CD14-positive monocyte (primary cell): ENCODE data around the gene CHIT1. TPM values are rescaled to one million over a fixed set of nuclear protein-coding genes. Genes with fewer than 3 reads are reported as not detected.

Experiments used
- DNase-seq, 3 donors: peaks; one replicate each; pipeline ENCODE4 v3.0.0-alpha.2; 2011 to 2022
- H2AFZ ChIP-seq: 2 replicates; pipeline ENCODE4 v1.6.0; 2012; ENCODE audit warnings: mild to moderate bottlenecking, low read depth, low read length, inconsistent platforms; ENCODE audit not compliant: insufficient read depth, poor library complexity, severe bottlenecking
- H3K27ac ChIP-seq, 2 donors: 1 replicate in 1 of 2; 2 replicates in 1 of 2; pipeline ENCODE4 v1.5.1; 2012 to 2013; ENCODE audit warnings: low read length in 2 of 2, control low read depth in 1 of 2, inconsistent platforms in 1 of 2, low read depth in 1 of 2, mild to moderate bottlenecking in 1 of 2
- H3K27me3 ChIP-seq, 2 donors: one replicate each; pipeline versions ENCODE4 v1.6.0 to v1.6.1; 2011 to 2013; ENCODE audit warnings: low read length in 2 of 2; ENCODE audit not compliant: control insufficient read depth in 2 of 2, insufficient read depth in 2 of 2
- H3K36me3 ChIP-seq, 2 donors: replicated peaks in 1 of 2; 1 replicate in 1 of 2; 2 replicates in 1 of 2; pipeline versions ENCODE4 v1.5.1 to v1.6.1; 2012 to 2013; ENCODE audit warnings: low read length in 2 of 2, control low read depth in 1 of 2, inconsistent platforms in 1 of 2, mild to moderate bottlenecking in 1 of 2; ENCODE audit not compliant: insufficient read depth in 2 of 2, control insufficient read depth in 1 of 2
- H3K4me1 ChIP-seq, 2 donors: 1 replicate in 1 of 2; 2 replicates in 1 of 2; pipeline versions ENCODE4 v1.5.1 to v1.6.1; 2012 to 2013; ENCODE audit warnings: low read length in 2 of 2, control low read depth in 1 of 2, inconsistent platforms in 1 of 2, mild to moderate bottlenecking in 1 of 2, moderate library complexity in 1 of 2; ENCODE audit not compliant: insufficient read depth in 2 of 2, control insufficient read depth in 1 of 2
- H3K4me2 ChIP-seq: replicated peaks from 2 replicates; pipeline ENCODE3; 2012; ENCODE audit warnings: low read length, moderate library complexity, mild to moderate bottlenecking; ENCODE audit not compliant: poor library complexity, severe bottlenecking; ENCODE audit errors: extremely low read depth
- H3K4me3 ChIP-seq, 3 experiments: fragments of 200-600 bp in 1 of 3; sonication (generic) in 1 of 3; replicated peaks in 1 of 3; 1 replicate in 2 of 3; 2 replicates in 1 of 3; pipeline ENCODE4 v1.5.1; 2011 to 2013; ENCODE audit warnings: low read length in 3 of 3, mild to moderate bottlenecking in 3 of 3, control low read depth in 2 of 3, low read depth in 2 of 3, inconsistent platforms in 1 of 3, moderate library complexity in 1 of 3
- H3K79me2 ChIP-seq: 2 replicates; pipeline ENCODE4 v1.6.0; 2012; ENCODE audit warnings: mild to moderate bottlenecking, control low read depth, inconsistent platforms, low read length, moderate library complexity; ENCODE audit not compliant: insufficient read depth
- H3K9ac ChIP-seq: 2 replicates; pipeline ENCODE4 v1.6.0; 2017; ENCODE audit warnings: low read length, mild to moderate bottlenecking; ENCODE audit not compliant: insufficient read depth, poor library complexity, severe bottlenecking
- H3K9me3 ChIP-seq, 2 donors: replicated peaks in 1 of 2; 1 replicate in 1 of 2; 2 replicates in 1 of 2; pipeline versions ENCODE4 v1.5.1 to v1.6.1; 2012 to 2013; ENCODE audit warnings: low read length in 2 of 2, control low read depth in 1 of 2; ENCODE audit not compliant: control insufficient read depth in 1 of 2, insufficient read depth in 1 of 2
- H4K20me1 ChIP-seq: 2 replicates; pipeline ENCODE4 v1.6.0; 2012; ENCODE audit warnings: mild to moderate bottlenecking, low read length, control low read depth, moderate library complexity; ENCODE audit not compliant: insufficient read depth
- H3K27ac Mint-ChIP-seq, 7 donors: one replicate each; pipeline ENCODE4 v1.8.0; 2020; ENCODE audit warnings: mild to moderate bottlenecking in 7 of 7, mixed read lengths in 7 of 7, moderate library complexity in 6 of 7, inconsistent platforms in 2 of 7
- H3K27me3 Mint-ChIP-seq, 3 donors: one replicate each; pipeline ENCODE4 v1.8.0; 2021 to 2022; ENCODE audit warnings: low read depth in 3 of 3, mild to moderate bottlenecking in 3 of 3, mixed read lengths in 3 of 3, moderate library complexity in 3 of 3, inconsistent platforms in 1 of 3
- H3K36me3 Mint-ChIP-seq, 2 donors: one replicate each; pipeline ENCODE4 v1.8.0; 2020; ENCODE audit warnings: mixed read lengths in 2 of 2, inconsistent platforms in 1 of 2, mild to moderate bottlenecking in 1 of 2
- H3K4me1 Mint-ChIP-seq: one replicate; pipeline ENCODE4 v1.8.0; 2020; ENCODE audit warnings: mild to moderate bottlenecking, mixed read lengths
- H3K4me3 Mint-ChIP-seq, 2 donors: one replicate each; pipeline ENCODE4 v1.8.0; 2020; ENCODE audit warnings: mild to moderate bottlenecking in 2 of 2, mixed read lengths in 2 of 2, moderate library complexity in 1 of 2
- H3K9me3 Mint-ChIP-seq, 7 donors: one replicate each; pipeline ENCODE4 v1.8.0; 2020 to 2022; ENCODE audit warnings: mixed read lengths in 7 of 7, mild to moderate bottlenecking in 6 of 7, moderate library complexity in 6 of 7, inconsistent platforms in 2 of 7
- WGBS: methylation state at CpG from one replicate; pipeline ENCODE4 v1.1.5; 2013; ENCODE audit warnings: missing lambda C conversion rate; ENCODE audit not compliant: insufficient coverage; 5-methylcytosine and 5-hydroxymethylcytosine counted together
- intact Hi-C, 2 donors: fragments of 100-400 bp; cut with micrococcal nuclease; formaldehyde crosslinking; loops; one replicate each; pipeline versions ENCODE4 v1.15.0 to v1.15.1; 2023
- polyA plus RNA-seq, 3 donors: library from polyadenylated mRNA; depleted of rRNA in 1 of 3; unstranded in 2 of 3; stranded (reverse) in 1 of 3; fragments of 300-500 nt in 2 of 3; fragments of >200 nt in 1 of 3; fragmentation: Illumina TruSeq in 2 of 3; gene quantifications; 1 replicate in 2 of 3; 2 replicates in 1 of 3; pipeline ENCODE4 v1.2.3, GENCODE V29; 2012 to 2021
- TF ChIP-seq, protein P1 (sequence below): fragments of 200-600 bp; IDR thresholded peaks from one replicate; pipeline ENCODE4 v1.8.0; 2022; ENCODE audit warnings: antibody characterized with exemption, mild to moderate bottlenecking

The CHIT1 gene
- polyA plus RNA-seq, 3 donors = 0.08 to 0.51 TPM; not detected in 1

GRCh38 chr1:203166192-203166940, 63.1 kb downstream of the CHIT1 start:
- intact Hi-C loops = no loop called here
- no peak overlapping the region for H3K9ac ChIP-seq
- no peaks in the 10 kb centered on the region for H4K20me1 ChIP-seq
- Mint-ChIP-seq H3K9me3 (peaks cover 0 to 3% (median 0%) of the 10 kb centered on the region in 7 donors), H3K27ac (peak overlapping the region in 3 of 7 donors; percentile 33 to 60 (median 38)), H3K4me3 (no peak overlapping the region), H3K36me3 (peaks cover 0 to 4% of the 10 kb centered on the region in 2 donors), H3K27me3 (peaks cover 17 to 28% (median 20%) of the 10 kb centered on the region in 3 donors), H3K4me1 (peaks cover 37% of the 10 kb centered on the region)
- H3K36me3 ChIP-seq = no peaks in the 10 kb centered on the region
- H3K79me2 ChIP-seq = no peaks in the 10 kb centered on the region
- WGBS = 63% methylated on average over 13 of the region's 14 CpGs
- TF ChIP-seq, protein P1, sequence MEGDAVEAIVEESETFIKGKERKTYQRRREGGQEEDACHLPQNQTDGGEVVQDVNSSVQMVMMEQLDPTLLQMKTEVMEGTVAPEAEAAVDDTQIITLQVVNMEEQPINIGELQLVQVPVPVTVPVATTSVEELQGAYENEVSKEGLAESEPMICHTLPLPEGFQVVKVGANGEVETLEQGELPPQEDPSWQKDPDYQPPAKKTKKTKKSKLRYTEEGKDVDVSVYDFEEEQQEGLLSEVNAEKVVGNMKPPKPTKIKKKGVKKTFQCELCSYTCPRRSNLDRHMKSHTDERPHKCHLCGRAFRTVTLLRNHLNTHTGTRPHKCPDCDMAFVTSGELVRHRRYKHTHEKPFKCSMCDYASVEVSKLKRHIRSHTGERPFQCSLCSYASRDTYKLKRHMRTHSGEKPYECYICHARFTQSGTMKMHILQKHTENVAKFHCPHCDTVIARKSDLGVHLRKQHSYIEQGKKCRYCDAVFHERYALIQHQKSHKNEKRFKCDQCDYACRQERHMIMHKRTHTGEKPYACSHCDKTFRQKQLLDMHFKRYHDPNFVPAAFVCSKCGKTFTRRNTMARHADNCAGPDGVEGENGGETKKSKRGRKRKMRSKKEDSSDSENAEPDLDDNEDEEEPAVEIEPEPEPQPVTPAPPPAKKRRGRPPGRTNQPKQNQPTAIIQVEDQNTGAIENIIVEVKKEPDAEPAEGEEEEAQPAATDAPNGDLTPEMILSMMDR = no peak
- no peak for DNase-seq
- no peaks in the 10 kb centered on the region for H3K9me3 ChIP-seq
- H3K4me1 ChIP-seq = peaks cover 13 to 21% of the 10 kb centered on the region in 2 donors
- H3K27ac ChIP-seq = no peak overlapping the region
- H3K4me3 ChIP-seq = no peak overlapping the region
- no peak overlapping the region for H3K4me2 ChIP-seq
- no peaks in the 10 kb centered on the region for H3K27me3 ChIP-seq
- no peak overlapping the region for H2AFZ ChIP-seq

Other genes starting within 250 kb of the CHIT1 start
- 10 to 100 TPM; 60.5 to 84.9 (median 70.0) TPM for gene TMEM183A, start 222.3 kb downstream of the CHIT1 start, polyA plus RNA-seq
- gene PPFIA4, start 203.2 kb downstream of the CHIT1 start, polyA plus RNA-seq = 1 to 10 TPM in 1 of 3 donors, under 1 TPM in 2; 0.52 to 1.0 (median 0.97) TPM
- not detected for gene MYOG, start 143.7 kb downstream of the CHIT1 start, polyA plus RNA-seq
- 1 to 10 TPM in 1 of 3 donors, under 1 TPM in 1, not detected in 1; 0.13 to 1.1 TPM for gene ADORA1, start 101.9 kb downstream of the CHIT1 start, polyA plus RNA-seq
- under 1 TPM; 0.04 to 0.52 (median 0.16) TPM for gene MYBPH, start 53.8 kb downstream of the CHIT1 start, polyA plus RNA-seq
- under 1 TPM; 0.37 to 0.44 (median 0.43) TPM for gene CHI3L1, start 43.0 kb downstream of the CHIT1 start, polyA plus RNA-seq
- gene BTG2, start 75.8 kb upstream of the CHIT1 start, polyA plus RNA-seq = 100 to 1,000 TPM; 293 to 539 (median 483) TPM
- gene FMOD, start 121.4 kb upstream of the CHIT1 start, polyA plus RNA-seq = not detected
- gene PRELP, start 246.1 kb upstream of the CHIT1 start, polyA plus RNA-seq = not detected